ENCODE measurements around the gene MMGT1. TPM values are rescaled to one million over a fixed set of nuclear protein-coding genes. Genes with fewer than 3 reads are reported as not detected.

The MMGT1 gene
- total and polyA plus RNA-seq, 2 experiments from 2014 or later, result 24.7 to 28.6 TPM

DNA sequence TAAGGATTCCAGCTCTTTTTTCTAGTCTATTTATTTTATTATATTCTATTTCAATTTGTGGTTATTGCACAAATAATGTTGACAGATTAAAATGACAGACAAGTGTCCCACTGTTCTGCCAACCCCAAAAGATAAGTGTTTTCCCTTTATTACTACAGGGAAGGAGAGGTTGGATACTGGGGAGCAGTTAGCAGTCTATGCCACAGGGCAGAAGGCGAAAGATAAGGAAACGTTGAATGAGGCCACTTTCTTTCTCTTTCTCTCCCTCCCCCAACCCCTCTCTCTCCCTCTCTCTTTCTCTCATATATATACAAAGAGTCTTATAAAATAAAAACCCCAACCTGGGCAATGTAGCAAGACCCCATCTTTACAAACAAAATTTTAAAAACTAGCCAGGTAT lies 43.1 kb upstream of the MMGT1 start:
- Histone ChIP-seq H3K4me1 (ENCODE audit: insufficient read depth) (no peaks in the 10 kb centered on the region), H3K9ac (no peak overlapping the region), H2AFZ (no peak overlapping the region), H3K9me2 (ENCODE audit: insufficient read depth) (no peaks in the 10 kb centered on the region), H3K79me2 (ENCODE audit: insufficient read depth) (no peaks in the 10 kb centered on the region), H3K36me3 (ENCODE audit: low read depth) (no peaks in the 10 kb centered on the region), H3K27me3 (replicated peaks; ENCODE audit: insufficient read depth) (no peaks in the 10 kb centered on the region), H3K4me2 (ENCODE audit: unreplicated experiment) (no peak overlapping the region), H4K20me1 (ENCODE audit: insufficient read depth) (no peaks in the 10 kb centered on the region), H3K27ac (no peak overlapping the region), H3K9me3 (ENCODE audit: low read depth) (no peaks in the 10 kb centered on the region), H3K4me3 (no peak overlapping the region), H3F3A (ENCODE audit: insufficient read depth) (no peaks in the 10 kb centered on the region)
- in situ Hi-C loops (cut with MboI), result no loop called here
- no peak for TF ChIP-seq EZH2phosphoT487 (IDR thresholded peaks at IDR 0.05; ENCODE audit: insufficient read depth, low read depth)
- TF ChIP-seq EZH2 (IDR thresholded peaks at IDR 0.05; ENCODE audit: insufficient read depth, poor library complexity, severe bottlenecking), result no peak
- WGBS, 2 experiments (ENCODE audit: low coverage in 1 of 2, low lambda C conversion rate in 2 of 2, missing lambda C conversion rate in 2 of 2), result 94 to 97% methylated on average over 2 of the region's 2 CpGs
- no peak for DNase-seq

DNA sequence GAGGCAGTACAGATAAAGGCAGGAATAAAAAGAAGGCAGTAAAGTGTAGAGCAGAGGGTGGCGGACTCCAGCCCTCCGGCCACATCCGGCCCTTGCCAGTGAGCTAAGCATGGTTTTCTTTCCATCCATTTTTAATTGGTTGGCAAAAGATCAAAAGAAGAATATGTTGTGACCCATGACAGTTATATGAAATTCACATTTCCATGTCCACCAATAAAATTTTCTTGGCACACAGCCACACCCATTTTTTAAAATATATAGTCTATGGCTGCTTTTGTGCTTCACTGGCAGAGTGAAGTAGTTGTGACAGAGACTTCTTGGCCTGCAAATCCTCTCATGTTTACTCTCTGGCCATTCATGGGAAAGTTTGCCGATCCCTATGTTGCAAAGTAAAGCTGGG lies 41.2 kb upstream of the MMGT1 start:
- no peaks in the 10 kb centered on the region for H3F3A ChIP-seq (ENCODE audit: insufficient read depth)
- no peaks in the 10 kb centered on the region for H3K9me3 ChIP-seq (ENCODE audit: low read depth)
- no peaks in the 10 kb centered on the region for H3K36me3 ChIP-seq (ENCODE audit: low read depth)
- H3K79me2 ChIP-seq (ENCODE audit: insufficient read depth), result no peaks in the 10 kb centered on the region
- H3K27ac ChIP-seq, result no peak overlapping the region
- H3K27me3 ChIP-seq (replicated peaks; ENCODE audit: insufficient read depth), result no peaks in the 10 kb centered on the region
- H3K9me2 ChIP-seq (ENCODE audit: insufficient read depth), result no peaks in the 10 kb centered on the region
- no peaks in the 10 kb centered on the region for H3K4me1 ChIP-seq (ENCODE audit: insufficient read depth)
- no peak for DNase-seq
- H4K20me1 ChIP-seq (ENCODE audit: insufficient read depth), result no peaks in the 10 kb centered on the region
- no peak overlapping the region for H3K4me3 ChIP-seq
- H2AFZ ChIP-seq, result no peak overlapping the region
- no peak for TF ChIP-seq EZH2phosphoT487 (IDR thresholded peaks at IDR 0.05; ENCODE audit: insufficient read depth, low read depth)
- TF ChIP-seq EZH2 (IDR thresholded peaks at IDR 0.05; ENCODE audit: insufficient read depth, poor library complexity, severe bottlenecking), result no peak
- H3K9ac ChIP-seq, result no peak overlapping the region
- in situ Hi-C loops (cut with MboI), result no loop called here
- WGBS, 2 experiments (ENCODE audit: low coverage in 1 of 2, low lambda C conversion rate in 2 of 2, missing lambda C conversion rate in 2 of 2), result 96 to 100% methylated on average over 4 of the region's 4 CpGs
- no peak overlapping the region for H3K4me2 ChIP-seq (ENCODE audit: unreplicated experiment)

GRCh38 chrX:135988245-135988644 lies 14.5 kb upstream of the MMGT1 start:
- no peaks in the 10 kb centered on the region for H3K36me3 ChIP-seq (ENCODE audit: low read depth)
- H3K9ac ChIP-seq, result no peak overlapping the region
- TF ChIP-seq EZH2 (IDR thresholded peaks at IDR 0.05; ENCODE audit: insufficient read depth, poor library complexity, severe bottlenecking) (no peak), EZH2phosphoT487 (IDR thresholded peaks at IDR 0.05; ENCODE audit: insufficient read depth, low read depth) (no peak)
- H3K79me2 ChIP-seq (ENCODE audit: insufficient read depth), result peaks cover 4% of the 10 kb centered on the region; the same call in 1 of the 2 replicates
- no peak overlapping the region for H2AFZ ChIP-seq
- in situ Hi-C loops (cut with MboI), result no loop called here
- no peak overlapping the region for H3K27ac ChIP-seq
- DNase-seq, result no peak
- no peak overlapping the region for H3K4me3 ChIP-seq
- no peaks in the 10 kb centered on the region for H4K20me1 ChIP-seq (ENCODE audit: insufficient read depth)
- no peaks in the 10 kb centered on the region for H3K9me2 ChIP-seq (ENCODE audit: insufficient read depth)
- peaks cover 13% of the 10 kb centered on the region; the same call in 1 of the 2 replicates for H3K4me1 ChIP-seq (ENCODE audit: insufficient read depth)
- 92 to 100% methylated on average over 2 to 4 of the region's 4 CpGs for WGBS, 2 experiments (ENCODE audit: low coverage in 1 of 2, low lambda C conversion rate in 2 of 2, missing lambda C conversion rate in 2 of 2)
- no peaks in the 10 kb centered on the region for H3K9me3 ChIP-seq (ENCODE audit: low read depth)
- H3K4me2 ChIP-seq (ENCODE audit: unreplicated experiment), result no peak overlapping the region
- H3K27me3 ChIP-seq (replicated peaks; ENCODE audit: insufficient read depth), result no peaks in the 10 kb centered on the region
- H3F3A ChIP-seq (ENCODE audit: insufficient read depth), result no peaks in the 10 kb centered on the region

- Histone ChIP-seq H3K79me2 (ENCODE audit: insufficient read depth) (peaks cover 2% of the 10 kb centered on the region; the same call in 1 of the 2 replicates), H2AFZ (peak overlapping the region; percentile 96), H3K27me3 (replicated peaks; ENCODE audit: insufficient read depth) (no peaks in the 10 kb centered on the region), H3K4me3 (peak overlapping the region; percentile 83), H4K20me1 (ENCODE audit: insufficient read depth) (no peaks in the 10 kb centered on the region), H3F3A (ENCODE audit: insufficient read depth) (no peaks in the 10 kb centered on the region), H3K9me2 (ENCODE audit: insufficient read depth) (no peaks in the 10 kb centered on the region), H3K36me3 (ENCODE audit: low read depth) (no peaks in the 10 kb centered on the region), H3K4me1 (ENCODE audit: insufficient read depth) (peaks cover 13% of the 10 kb centered on the region; the same call in 1 of the 2 replicates), H3K9ac (peak overlapping the region; percentile 83), H3K9me3 (ENCODE audit: low read depth) (no peaks in the 10 kb centered on the region), H3K27ac (no peak overlapping the region), H3K4me2 (ENCODE audit: unreplicated experiment) (peak overlapping the region; percentile 77)
- DNase-seq, result no peak
- in situ Hi-C loops (cut with MboI), result no loop called here
- TF ChIP-seq EZH2phosphoT487 (IDR thresholded peaks at IDR 0.05; ENCODE audit: insufficient read depth, low read depth) (no peak), EZH2 (IDR thresholded peaks at IDR 0.05; ENCODE audit: insufficient read depth, poor library complexity, severe bottlenecking) (no peak)
- WGBS, 2 experiments (ENCODE audit: low coverage in 1 of 2, low lambda C conversion rate in 2 of 2, missing lambda C conversion rate in 2 of 2), result 2 to 11% methylated on average over 2 to 15 of the region's 15 CpGs
Measured at GRCh38 chrX:135985973-135986310, 12.2 kb upstream of the MMGT1 start.

Measured in GM23248 (cell line).